ENCODE measurements around the gene FGF21. TPM values are rescaled to one million over a fixed set of nuclear protein-coding genes. Genes with fewer than 3 reads are reported as not detected.
"Not testable (repeated sequence)": the region's sequence is repeated elsewhere in the genome, so short reads cannot be mapped to it uniquely, and the experiment has no call there.

Gene FGF21
- polyA plus RNA-seq, 1 of the 3 experiments (the other 2 are of a cell fraction) = not detected

DNA sequence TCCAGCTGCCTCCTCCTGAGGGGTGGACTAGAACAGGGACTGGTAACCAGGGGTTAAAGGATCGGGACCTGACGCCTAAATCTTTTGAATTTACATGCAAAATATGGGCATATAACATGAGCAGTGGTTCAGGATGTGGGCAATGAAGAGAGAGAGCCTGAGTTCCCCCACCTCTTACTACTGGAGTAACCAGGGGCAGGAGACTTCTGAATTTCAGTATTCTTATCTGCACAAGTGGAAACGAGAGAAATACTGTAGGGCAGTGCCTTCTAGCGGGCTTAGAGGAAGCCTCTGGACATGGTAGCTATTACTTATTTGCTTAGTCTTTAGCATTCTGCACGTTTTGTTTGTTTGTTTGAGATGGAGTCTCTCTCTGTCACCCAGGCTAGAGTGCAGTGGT lies 29.2 kb downstream of the FGF21 start (continued):
- TF ChIP-seq, protein P1, sequence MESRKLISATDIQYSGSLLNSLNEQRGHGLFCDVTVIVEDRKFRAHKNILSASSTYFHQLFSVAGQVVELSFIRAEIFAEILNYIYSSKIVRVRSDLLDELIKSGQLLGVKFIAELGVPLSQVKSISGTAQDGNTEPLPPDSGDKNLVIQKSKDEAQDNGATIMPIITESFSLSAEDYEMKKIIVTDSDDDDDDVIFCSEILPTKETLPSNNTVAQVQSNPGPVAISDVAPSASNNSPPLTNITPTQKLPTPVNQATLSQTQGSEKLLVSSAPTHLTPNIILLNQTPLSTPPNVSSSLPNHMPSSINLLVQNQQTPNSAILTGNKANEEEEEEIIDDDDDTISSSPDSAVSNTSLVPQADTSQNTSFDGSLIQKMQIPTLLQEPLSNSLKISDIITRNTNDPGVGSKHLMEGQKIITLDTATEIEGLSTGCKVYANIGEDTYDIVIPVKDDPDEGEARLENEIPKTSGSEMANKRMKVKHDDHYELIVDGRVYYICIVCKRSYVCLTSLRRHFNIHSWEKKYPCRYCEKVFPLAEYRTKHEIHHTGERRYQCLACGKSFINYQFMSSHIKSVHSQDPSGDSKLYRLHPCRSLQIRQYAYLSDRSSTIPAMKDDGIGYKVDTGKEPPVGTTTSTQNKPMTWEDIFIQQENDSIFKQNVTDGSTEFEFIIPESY (IDR thresholded peaks at IDR 0.05; ENCODE audit: borderline replicate concordance, low read depth) = no peak
- TF ChIP-seq CHD2 (IDR thresholded peaks at IDR 0.05; ENCODE audit: low read length, partially characterized antibody) (no peak), TEAD4 (IDR thresholded peaks at IDR 0.05; ENCODE audit: borderline replicate concordance, insufficient read depth) (no peak), MXI1 (IDR thresholded peaks at IDR 0.05; ENCODE audit: low read depth, low read length) (no peak), GATA2 (CRISPR knock-in tag; IDR thresholded peaks at IDR 0.05) (no peak)

DNA sequence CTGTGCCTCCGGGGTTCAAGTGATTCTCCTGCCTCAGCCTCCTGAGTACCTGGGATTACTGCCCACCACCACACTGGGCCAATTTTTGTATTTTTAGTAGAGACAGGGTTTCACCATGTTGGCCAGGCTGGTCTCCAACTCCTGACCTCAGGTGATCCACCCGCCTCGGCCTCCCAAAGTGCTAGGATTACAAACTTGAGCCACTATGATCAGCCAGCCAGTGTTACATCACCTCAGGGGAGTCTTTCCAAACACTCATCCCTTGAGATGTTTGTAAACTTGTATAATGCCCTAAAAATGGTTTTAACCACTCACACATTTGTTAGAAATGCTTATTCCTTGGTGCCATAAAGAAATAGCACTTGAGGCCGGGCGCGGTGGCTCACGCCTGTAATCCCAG lies 31.1 kb downstream of the FGF21 start:
- H3K27me3 ChIP-seq (ENCODE audit: insufficient read depth); POLR2A ChIA-PET; H3K9me2 ChIP-seq; H3K4me3 ChIP-seq (ENCODE audit: low read depth in 2 of 2, low read length in 1 of 2); H3K4me2 ChIP-seq; H2AFZ ChIP-seq (ENCODE audit: low read depth); H3K9me3 ChIP-seq; H3K4me1 ChIP-seq (ENCODE audit: control insufficient read depth in 1 of 2, insufficient read depth in 2 of 2, low read depth in 1 of 2, low read length in 1 of 2); H4K20me1 ChIP-seq (ENCODE audit: insufficient read depth); H3K36me3 ChIP-seq (replicated peaks in 1 of 2; ENCODE audit: control insufficient read depth in 1 of 2, insufficient read depth in 2 of 2, low read length in 1 of 2); H3K79me2 ChIP-seq (ENCODE audit: insufficient read depth); H3F3A ChIP-seq (replicated peaks; ENCODE audit: insufficient read depth); H3K9ac ChIP-seq; H3K27ac ChIP-seq (ENCODE audit: low read depth in 2 of 2, low read length in 1 of 2); DNase-seq: not testable (repeated sequence)
- CTCF ChIA-PET = interaction anchor here (0.7 to 20.7 kb wide), 5 partner anchors 9 to 224 kb away, joined by 3 to 457 read pairs (median 8); partner anchors contain the start of gene HSD17B14
- 90% methylated on average over 7 of the region's 7 CpGs for WGBS (ENCODE audit: low lambda C conversion rate)

DNA sequence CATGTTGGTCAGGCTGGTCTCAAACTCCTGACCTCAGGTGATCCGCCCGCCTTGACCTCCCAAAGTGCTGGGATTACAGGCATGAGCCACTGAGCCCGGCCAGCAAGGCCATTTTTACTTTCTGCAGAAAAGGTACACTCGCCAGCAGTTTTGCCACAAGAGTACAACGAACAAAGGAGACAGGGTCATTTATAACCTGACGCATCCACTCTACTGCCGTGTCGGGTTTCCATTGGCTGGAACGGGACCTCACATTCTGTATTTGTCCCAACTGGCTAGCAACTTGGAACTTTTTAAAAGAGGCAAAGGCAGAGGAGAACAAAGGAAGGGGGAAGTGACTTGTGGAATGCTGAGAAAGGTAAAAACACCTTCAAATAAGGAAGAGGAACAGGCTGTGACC lies 32.0 kb downstream of the FGF21 start:
- not testable (repeated sequence) for H2AFZ ChIP-seq (ENCODE audit: low read depth); H3K4me3 ChIP-seq (ENCODE audit: low read depth in 2 of 2, low read length in 1 of 2)
- WGBS (ENCODE audit: low lambda C conversion rate) = 72% methylated on average over 9 of the region's 9 CpGs

DNA sequence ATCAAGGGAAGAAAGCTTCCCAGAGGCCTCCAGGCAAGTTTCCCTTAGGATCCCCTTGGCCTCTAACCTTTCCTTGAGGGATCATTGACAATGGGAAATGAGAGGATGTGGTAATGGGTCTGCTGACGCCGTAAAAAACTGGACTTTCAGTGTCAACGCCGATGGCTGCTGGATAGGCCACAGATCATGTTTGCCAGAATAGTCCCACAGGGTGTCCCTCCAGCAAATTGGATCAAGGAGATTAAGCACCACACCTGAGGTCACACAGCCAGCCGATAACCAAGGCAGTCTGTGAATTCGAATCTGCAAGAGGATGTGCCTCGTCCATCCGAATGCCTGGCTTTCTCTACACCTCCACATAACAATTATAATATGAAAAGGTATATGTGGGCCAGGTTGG lies 37.9 kb downstream of the FGF21 start:
- CTCF ChIA-PET = interaction anchor here (2.7 to 20.7 kb wide), 3 partner anchors 49 to 178 kb away, joined by 13 to 457 read pairs (median 34); partner anchors contain the start of gene HSD17B14
- DNase-seq = no peak
- TF ChIP-seq RCOR1 (IDR thresholded peaks at IDR 0.05; ENCODE audit: low read length) = no peak
- TF ChIP-seq, protein P2, sequence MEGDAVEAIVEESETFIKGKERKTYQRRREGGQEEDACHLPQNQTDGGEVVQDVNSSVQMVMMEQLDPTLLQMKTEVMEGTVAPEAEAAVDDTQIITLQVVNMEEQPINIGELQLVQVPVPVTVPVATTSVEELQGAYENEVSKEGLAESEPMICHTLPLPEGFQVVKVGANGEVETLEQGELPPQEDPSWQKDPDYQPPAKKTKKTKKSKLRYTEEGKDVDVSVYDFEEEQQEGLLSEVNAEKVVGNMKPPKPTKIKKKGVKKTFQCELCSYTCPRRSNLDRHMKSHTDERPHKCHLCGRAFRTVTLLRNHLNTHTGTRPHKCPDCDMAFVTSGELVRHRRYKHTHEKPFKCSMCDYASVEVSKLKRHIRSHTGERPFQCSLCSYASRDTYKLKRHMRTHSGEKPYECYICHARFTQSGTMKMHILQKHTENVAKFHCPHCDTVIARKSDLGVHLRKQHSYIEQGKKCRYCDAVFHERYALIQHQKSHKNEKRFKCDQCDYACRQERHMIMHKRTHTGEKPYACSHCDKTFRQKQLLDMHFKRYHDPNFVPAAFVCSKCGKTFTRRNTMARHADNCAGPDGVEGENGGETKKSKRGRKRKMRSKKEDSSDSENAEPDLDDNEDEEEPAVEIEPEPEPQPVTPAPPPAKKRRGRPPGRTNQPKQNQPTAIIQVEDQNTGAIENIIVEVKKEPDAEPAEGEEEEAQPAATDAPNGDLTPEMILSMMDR (IDR thresholded peaks at IDR 0.05) = no peak
- no peak for TF ChIP-seq TEAD4 (IDR thresholded peaks at IDR 0.05; ENCODE audit: borderline replicate concordance, insufficient read depth)
- no peak for TF ChIP-seq SMC3 (IDR thresholded peaks at IDR 0.05; ENCODE audit: low read depth, low read length)
- TF ChIP-seq, protein P3, sequence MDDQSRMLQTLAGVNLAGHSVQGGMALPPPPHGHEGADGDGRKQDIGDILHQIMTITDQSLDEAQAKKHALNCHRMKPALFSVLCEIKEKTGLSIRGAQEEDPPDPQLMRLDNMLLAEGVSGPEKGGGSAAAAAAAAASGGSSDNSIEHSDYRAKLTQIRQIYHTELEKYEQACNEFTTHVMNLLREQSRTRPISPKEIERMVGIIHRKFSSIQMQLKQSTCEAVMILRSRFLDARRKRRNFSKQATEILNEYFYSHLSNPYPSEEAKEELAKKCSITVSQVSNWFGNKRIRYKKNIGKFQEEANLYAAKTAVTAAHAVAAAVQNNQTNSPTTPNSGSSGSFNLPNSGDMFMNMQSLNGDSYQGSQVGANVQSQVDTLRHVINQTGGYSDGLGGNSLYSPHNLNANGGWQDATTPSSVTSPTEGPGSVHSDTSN (IDR thresholded peaks at IDR 0.05) = no peak
- TF ChIP-seq NRF1 (IDR thresholded peaks at IDR 0.05; ENCODE audit: low read depth, low read length) = no peak
- TF ChIP-seq, protein P1 (IDR thresholded peaks at IDR 0.05; ENCODE audit: borderline replicate concordance, low read depth) = no peak
- TF ChIP-seq TCF12 (IDR thresholded peaks at IDR 0.05) = no peak
- TF ChIP-seq MXI1 (IDR thresholded peaks at IDR 0.05; ENCODE audit: low read depth, low read length) = no peak

More for the DNA sequence above, 32.0 kb downstream of the FGF21 start:
- POLR2A ChIA-PET; H3K4me2 ChIP-seq; H3K27ac ChIP-seq (ENCODE audit: low read depth in 2 of 2, low read length in 1 of 2); H3K36me3 ChIP-seq (replicated peaks in 1 of 2; ENCODE audit: control insufficient read depth in 1 of 2, insufficient read depth in 2 of 2, low read length in 1 of 2); H3K9me3 ChIP-seq; H3K4me1 ChIP-seq (ENCODE audit: control insufficient read depth in 1 of 2, insufficient read depth in 2 of 2, low read depth in 1 of 2, low read length in 1 of 2); DNase-seq; H3K9me2 ChIP-seq; H3K9ac ChIP-seq; H3F3A ChIP-seq (replicated peaks; ENCODE audit: insufficient read depth); H3K27me3 ChIP-seq (ENCODE audit: insufficient read depth); H4K20me1 ChIP-seq (ENCODE audit: insufficient read depth); H3K79me2 ChIP-seq (ENCODE audit: insufficient read depth): not testable (repeated sequence)
- CTCF ChIA-PET = interaction anchor here (0.6 to 20.7 kb wide), 44 partner anchors 8 to 311 kb away, joined by 3 to 457 read pairs (median 5); partner anchors contain the start of genes BAX, CA11, FUT2 and GYS1

More for the DNA sequence above, 37.9 kb downstream of the FGF21 start:
- Histone ChIP-seq H3K27me3 (ENCODE audit: insufficient read depth) (no peaks in the 10 kb centered on the region), H3K4me1 (ENCODE audit: control insufficient read depth in 1 of 2, insufficient read depth in 2 of 2, low read depth in 1 of 2, low read length in 1 of 2) (peaks cover 0 to 5% of the 10 kb centered on the region in 2 experiments; a peak in 1 of 4 replicates), H3K9ac (no peak overlapping the region), H3K79me2 (ENCODE audit: insufficient read depth) (no peaks in the 10 kb centered on the region), H3K27ac (ENCODE audit: low read depth in 2 of 2, low read length in 1 of 2) (no peak overlapping the region), H2AFZ (ENCODE audit: low read depth) (no peak overlapping the region), H3F3A (replicated peaks; ENCODE audit: insufficient read depth) (peaks cover 5% of the 10 kb centered on the region), H3K36me3 (replicated peaks in 1 of 2; ENCODE audit: control insufficient read depth in 1 of 2, insufficient read depth in 2 of 2, low read length in 1 of 2) (no peaks in the 10 kb centered on the region), H3K4me3 (ENCODE audit: low read depth in 2 of 2, low read length in 1 of 2) (no peak overlapping the region), H4K20me1 (ENCODE audit: insufficient read depth) (no peaks in the 10 kb centered on the region), H3K9me2 (no peaks in the 10 kb centered on the region), H3K4me2 (no peak overlapping the region), H3K9me3 (no peaks in the 10 kb centered on the region)
- 92% methylated on average over 8 of the region's 8 CpGs for WGBS (ENCODE audit: low lambda C conversion rate)
- POLR2A ChIA-PET = no interaction called here

Measured in SK-N-SH (cell line).